Panc1 (cell line): ENCODE results near the gene SLC7A9. TPM values are rescaled to one million over a fixed set of nuclear protein-coding genes. Genes with fewer than 3 reads are reported as not detected.

ENCODE experiments used
- ATAC-seq: fragments of 200-7000 bp; cut with Tn5 transposase; 2 replicates; pipeline ENCODE4 v1.9.1; 2020; ENCODE audit warnings: mild to moderate bottlenecking, moderate library complexity
- BruUV-seq: library from RNA; stranded (reverse); fragments of 400-500 nt; replicated peaks from 2 replicates; lab custom pipeline; 2021; lab: Mats Ljungman, UMichigan
- CTCF ChIA-PET: fragments of 300-600 bp; sonication (Branson Sonifier 250); formaldehyde crosslinking; loops from one replicate; lab custom pipeline; 2022; ENCODE audit warnings: antibody characterized with exemption; lab: Charles Lee
- POLR2A ChIA-PET: fragments of 300-600 bp; sonication (Branson Sonifier 250); formaldehyde crosslinking; loops from one replicate; lab custom pipeline; 2022; ENCODE audit warnings: antibody characterized with exemption; lab: Charles Lee
- DNase-seq: peaks from one replicate; pipeline ENCODE4 v3.0.0-alpha.2; 2010; ENCODE audit warnings: low read depth, low spot score
- H3K27ac ChIP-seq: 2 replicates; pipeline ENCODE4 v1.5.1; 2011; ENCODE audit warnings: mild to moderate bottlenecking, low read length, inconsistent platforms
- H3K27me3 ChIP-seq: fragments of 200-500 bp; sonication (Bioruptor generic); 2 replicates; pipeline ENCODE4 v1.6.0; 2014; ENCODE audit warnings: low read length, inconsistent platforms; ENCODE audit not compliant: control insufficient read depth, insufficient read depth
- H3K36me3 ChIP-seq: fragments of 200-500 bp; sonication (Bioruptor generic); 2 replicates; pipeline ENCODE4 v1.5.1; 2014; ENCODE audit warnings: inconsistent platforms, mild to moderate bottlenecking, low read length, moderate library complexity; ENCODE audit not compliant: control insufficient read depth, insufficient read depth
- H3K4me1 ChIP-seq: 2 replicates; pipeline ENCODE4 v1.5.1; 2011; ENCODE audit warnings: inconsistent platforms, mild to moderate bottlenecking, low read length, moderate library complexity; ENCODE audit not compliant: control insufficient read depth, insufficient read depth
- H3K4me3 ChIP-seq, 2 experiments: 2 replicates each; pipeline ENCODE4 v1.5.1; 2011 to 2012; ENCODE audit warnings: low read depth in 2 of 2, low read length in 2 of 2, mild to moderate bottlenecking in 2 of 2, inconsistent platforms in 1 of 2, moderate library complexity in 1 of 2
- H3K9me3 ChIP-seq: fragments of 200-500 bp; sonication (Bioruptor generic); 2 replicates; pipeline ENCODE4 v1.5.1; 2014; ENCODE audit warnings: low read depth, mild to moderate bottlenecking, inconsistent platforms, low read length, moderate library complexity; ENCODE audit not compliant: control insufficient read depth, insufficient read depth
- POLR2AphosphoS5 ChIP-seq: IDR thresholded peaks from 2 replicates; pipeline ENCODE4 v1.6.1; 2012; ENCODE audit warnings: mild to moderate bottlenecking, low read depth, low read length, moderate library complexity
- REST ChIP-seq, 2 experiments: IDR thresholded peaks; 2 replicates each; pipeline ENCODE4 v1.6.1; 2011 to 2012; ENCODE audit warnings: low read depth in 2 of 2, control low read depth in 1 of 2, low read length in 1 of 2, mild to moderate bottlenecking in 1 of 2, moderate library complexity in 1 of 2; ENCODE audit not compliant: insufficient read depth in 1 of 2
- SIN3A ChIP-seq: IDR thresholded peaks from 2 replicates; pipeline ENCODE4 v1.6.1; 2012; ENCODE audit warnings: low read depth, mild to moderate bottlenecking, low read length, moderate library complexity, borderline replicate concordance; ENCODE audit not compliant: insufficient read depth
- TCF7L2 ChIP-seq: IDR thresholded peaks from 2 replicates; pipeline ENCODE4 v1.6.1; 2011; ENCODE audit warnings: mild to moderate bottlenecking, low read depth, low read length, inconsistent platforms
- in situ Hi-C: cut with HindIII; loops from 2 replicates; pipeline ENCODE4 v1.10.0; 2016; ENCODE audit warnings: low sequenced_read_pairs, low pct_unique_long_range_greater_than_20kb
- intact Hi-C: fragments of 100-400 bp; cut with micrococcal nuclease; formaldehyde crosslinking; loops from one replicate; pipeline ENCODE4 v1.10.0; 2022; ENCODE audit not compliant: unreplicated experiment
- total RNA-seq: library from RNA; stranded (reverse); gene quantifications from one replicate; pipeline ENCODE4 v1.2.1, GENCODE V29; 2021; ENCODE audit not compliant: unreplicated experiment
- TF ChIP-seq, protein P1 (sequence below): fragments of 450-650 bp; IDR thresholded peaks from 2 replicates; pipeline ENCODE4 v1.5.1; 2017; ENCODE audit warnings: mild to moderate bottlenecking

Gene SLC7A9
- total RNA-seq, 1 experiment from 2014 or later = 0.28 TPM

DNA sequence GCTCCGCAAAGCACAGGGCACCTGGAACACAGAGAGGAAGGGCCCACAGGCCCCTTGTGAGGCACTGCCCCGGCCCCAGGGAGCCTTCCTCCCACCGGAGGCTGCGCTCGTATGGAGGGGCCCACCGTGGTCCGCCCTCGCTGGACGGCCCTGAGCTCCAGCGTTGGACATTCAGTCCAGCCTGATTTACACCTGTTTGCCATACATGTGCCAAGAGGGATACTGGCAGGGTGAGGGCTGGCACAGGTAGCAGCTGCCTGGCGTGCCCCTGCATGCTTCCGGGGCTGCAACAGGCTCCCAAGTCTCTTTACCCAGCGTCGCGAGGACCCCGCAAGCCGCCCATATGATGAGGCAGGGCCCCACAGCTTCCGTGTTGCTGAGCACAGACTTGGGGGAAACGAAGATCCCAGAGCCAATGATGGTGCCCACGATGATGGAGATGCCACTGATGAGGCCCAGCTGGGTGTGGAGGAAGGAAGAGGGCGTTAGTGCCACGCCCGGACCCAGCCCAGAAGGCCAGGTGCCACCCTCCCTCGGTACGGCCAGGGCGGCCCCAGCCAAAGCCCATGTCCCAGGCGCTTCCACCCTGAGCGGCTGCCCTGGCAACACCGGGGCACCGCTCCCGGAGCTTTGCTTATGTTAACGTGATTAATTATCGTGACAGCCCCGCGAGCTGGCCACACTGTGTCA lies 5.1 kb downstream of the SLC7A9 start:
- no peak for DNase-seq
- Histone ChIP-seq H3K4me3 (no peak overlapping the region), H3K9me3 (no peaks in the 10 kb centered on the region), H3K27me3 (no peaks in the 10 kb centered on the region), H3K27ac (no peak overlapping the region), H3K36me3 (no peaks in the 10 kb centered on the region), H3K4me1 (no peaks in the 10 kb centered on the region)
- POLR2A ChIA-PET = no interaction called here
- CTCF ChIA-PET = no interaction called here
- intact Hi-C loops (no loop called here), in situ Hi-C loops (no loop called here)
- ATAC-seq = no peak
- BruUV-seq = no TSS peak
- TF ChIP-seq SIN3A = no peak
- TF ChIP-seq REST (IDR thresholded peaks at IDR 0.05; ENCODE audit: insufficient read depth in 1 of 2, low read depth in 2 of 2, low read length in 1 of 2) = no peak
- no peak for TF ChIP-seq TCF7L2
- no peak for TF ChIP-seq POLR2AphosphoS5
- TF ChIP-seq, protein P1, sequence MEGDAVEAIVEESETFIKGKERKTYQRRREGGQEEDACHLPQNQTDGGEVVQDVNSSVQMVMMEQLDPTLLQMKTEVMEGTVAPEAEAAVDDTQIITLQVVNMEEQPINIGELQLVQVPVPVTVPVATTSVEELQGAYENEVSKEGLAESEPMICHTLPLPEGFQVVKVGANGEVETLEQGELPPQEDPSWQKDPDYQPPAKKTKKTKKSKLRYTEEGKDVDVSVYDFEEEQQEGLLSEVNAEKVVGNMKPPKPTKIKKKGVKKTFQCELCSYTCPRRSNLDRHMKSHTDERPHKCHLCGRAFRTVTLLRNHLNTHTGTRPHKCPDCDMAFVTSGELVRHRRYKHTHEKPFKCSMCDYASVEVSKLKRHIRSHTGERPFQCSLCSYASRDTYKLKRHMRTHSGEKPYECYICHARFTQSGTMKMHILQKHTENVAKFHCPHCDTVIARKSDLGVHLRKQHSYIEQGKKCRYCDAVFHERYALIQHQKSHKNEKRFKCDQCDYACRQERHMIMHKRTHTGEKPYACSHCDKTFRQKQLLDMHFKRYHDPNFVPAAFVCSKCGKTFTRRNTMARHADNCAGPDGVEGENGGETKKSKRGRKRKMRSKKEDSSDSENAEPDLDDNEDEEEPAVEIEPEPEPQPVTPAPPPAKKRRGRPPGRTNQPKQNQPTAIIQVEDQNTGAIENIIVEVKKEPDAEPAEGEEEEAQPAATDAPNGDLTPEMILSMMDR = no peak

DNA sequence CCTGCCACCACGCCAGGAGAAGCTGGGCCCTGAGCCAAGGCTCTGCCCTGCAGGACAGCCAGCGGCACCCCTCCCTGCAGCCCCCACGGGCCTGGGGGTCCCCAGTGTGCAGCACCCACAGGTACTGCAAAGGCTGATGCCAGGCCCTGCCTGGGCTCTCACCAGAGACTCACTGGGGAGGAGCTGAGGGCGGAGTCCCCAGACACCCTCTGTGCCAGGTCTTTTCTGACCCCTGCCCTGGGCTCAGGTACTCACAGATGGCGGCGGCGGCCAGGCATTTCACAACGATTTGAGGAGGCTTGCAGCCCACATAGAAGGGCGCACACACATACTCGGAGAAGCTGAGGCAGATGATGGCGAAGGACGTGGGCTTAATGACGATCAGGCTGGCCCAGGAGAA lies 5.7 kb downstream of the SLC7A9 start:
- no TSS peak for BruUV-seq
- no peaks in the 10 kb centered on the region for H3K27me3 ChIP-seq
- H3K4me3 ChIP-seq = no peak overlapping the region
- no peaks in the 10 kb centered on the region for H3K36me3 ChIP-seq
- ChIA-PET POLR2A (no interaction called here), CTCF (no interaction called here)
- intact Hi-C loops = no loop called here
- no peaks in the 10 kb centered on the region for H3K9me3 ChIP-seq
- no peak overlapping the region for H3K27ac ChIP-seq
- in situ Hi-C loops = no loop called here
- H3K4me1 ChIP-seq = no peaks in the 10 kb centered on the region
- DNase-seq = no peak
- no peak for ATAC-seq
- TF ChIP-seq, protein P1 = no peak
- TF ChIP-seq SIN3A (no peak), REST (IDR thresholded peaks at IDR 0.05; ENCODE audit: insufficient read depth in 1 of 2, low read depth in 2 of 2, low read length in 1 of 2) (no peak), TCF7L2 (no peak), POLR2AphosphoS5 (no peak)
